NB4 (cell line): ENCODE measurements around the gene S100A9.

Experiments used
- DNase-seq: peaks from one replicate; pipeline ENCODE4 v3.0.0; 2010; ENCODE audit warnings: low read depth
- H3K4me3 ChIP-seq: one replicate; pipeline ENCODE4 v1.5.1; 2011; ENCODE audit warnings: mild to moderate bottlenecking, low read depth, low read length, moderate library complexity
- MYC ChIP-seq: IDR thresholded peaks from 2 replicates; pipeline ENCODE4 v1.6.1; 2011; ENCODE audit warnings: low read depth, low read length
- POLR2A ChIP-seq: IDR thresholded peaks from 2 replicates; pipeline ENCODE4 v1.6.1; 2011; ENCODE audit warnings: mild to moderate bottlenecking; ENCODE audit not compliant: insufficient read length; ENCODE audit errors: extremely low read depth
- TF ChIP-seq, protein P1 (sequence below): IDR thresholded peaks from 2 replicates; pipeline ENCODE4 v1.6.1; 2011; ENCODE audit warnings: low read depth, low read length
- TF ChIP-seq, protein P2 (sequence below): IDR thresholded peaks from one replicate; pipeline ENCODE4 v1.5.1; 2012; ENCODE audit warnings: low read depth, low read length

The S100A9 gene

DNA sequence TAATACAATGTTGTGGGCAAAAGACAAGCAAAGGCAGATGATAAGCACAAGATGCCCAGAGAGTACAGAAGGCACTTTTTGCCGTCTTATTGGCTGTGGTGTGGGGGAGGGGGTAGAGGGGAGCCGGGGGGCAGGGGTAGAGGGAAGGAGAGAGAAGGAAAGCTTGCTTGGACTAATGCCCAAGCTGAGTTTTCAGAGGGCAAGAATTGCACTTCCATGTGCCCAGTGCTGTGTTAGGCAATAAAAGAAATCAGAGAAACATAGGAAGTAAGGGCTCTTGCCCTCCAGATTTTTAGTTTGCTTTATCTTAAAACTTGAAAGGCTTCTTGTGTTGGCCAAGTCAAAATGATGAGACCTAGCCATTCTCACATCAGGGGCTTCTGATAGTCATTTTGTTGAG, 9.4 kb downstream of the S100A9 start:
- H3K4me3 ChIP-seq, result no peak overlapping the region
- no peak for DNase-seq
- no peak for TF ChIP-seq POLR2A
- TF ChIP-seq, protein P1, sequence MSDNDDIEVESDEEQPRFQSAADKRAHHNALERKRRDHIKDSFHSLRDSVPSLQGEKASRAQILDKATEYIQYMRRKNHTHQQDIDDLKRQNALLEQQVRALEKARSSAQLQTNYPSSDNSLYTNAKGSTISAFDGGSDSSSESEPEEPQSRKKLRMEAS, result no peak
- no peak for TF ChIP-seq MYC
- TF ChIP-seq, protein P2, sequence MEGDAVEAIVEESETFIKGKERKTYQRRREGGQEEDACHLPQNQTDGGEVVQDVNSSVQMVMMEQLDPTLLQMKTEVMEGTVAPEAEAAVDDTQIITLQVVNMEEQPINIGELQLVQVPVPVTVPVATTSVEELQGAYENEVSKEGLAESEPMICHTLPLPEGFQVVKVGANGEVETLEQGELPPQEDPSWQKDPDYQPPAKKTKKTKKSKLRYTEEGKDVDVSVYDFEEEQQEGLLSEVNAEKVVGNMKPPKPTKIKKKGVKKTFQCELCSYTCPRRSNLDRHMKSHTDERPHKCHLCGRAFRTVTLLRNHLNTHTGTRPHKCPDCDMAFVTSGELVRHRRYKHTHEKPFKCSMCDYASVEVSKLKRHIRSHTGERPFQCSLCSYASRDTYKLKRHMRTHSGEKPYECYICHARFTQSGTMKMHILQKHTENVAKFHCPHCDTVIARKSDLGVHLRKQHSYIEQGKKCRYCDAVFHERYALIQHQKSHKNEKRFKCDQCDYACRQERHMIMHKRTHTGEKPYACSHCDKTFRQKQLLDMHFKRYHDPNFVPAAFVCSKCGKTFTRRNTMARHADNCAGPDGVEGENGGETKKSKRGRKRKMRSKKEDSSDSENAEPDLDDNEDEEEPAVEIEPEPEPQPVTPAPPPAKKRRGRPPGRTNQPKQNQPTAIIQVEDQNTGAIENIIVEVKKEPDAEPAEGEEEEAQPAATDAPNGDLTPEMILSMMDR, result no peak

DNA sequence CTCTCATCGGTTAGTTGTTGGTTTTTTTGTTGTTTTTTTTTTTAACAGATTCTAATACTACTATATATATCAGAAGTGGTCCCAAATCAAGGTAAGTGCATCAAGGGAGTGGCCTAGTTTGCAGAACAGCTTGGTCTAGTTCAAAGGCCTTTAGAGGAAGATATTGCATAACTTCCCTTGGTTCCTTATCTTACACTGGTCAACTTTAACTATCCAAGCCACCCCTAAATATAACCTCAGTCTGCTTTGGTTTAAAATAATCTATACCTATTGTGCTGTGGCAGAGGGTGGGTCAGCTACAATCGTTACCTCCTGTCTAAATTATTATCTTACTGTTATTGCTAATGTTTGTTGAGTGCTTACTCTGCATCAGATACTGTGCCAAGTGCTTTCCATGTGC, 10.8 kb downstream of the S100A9 start:
- TF ChIP-seq MYC (no peak), POLR2A (no peak)
- TF ChIP-seq, protein P1, result no peak
- TF ChIP-seq, protein P2, result no peak
- DNase-seq, result peak; percentile 45
- H3K4me3 ChIP-seq, result no peak overlapping the region

DNA sequence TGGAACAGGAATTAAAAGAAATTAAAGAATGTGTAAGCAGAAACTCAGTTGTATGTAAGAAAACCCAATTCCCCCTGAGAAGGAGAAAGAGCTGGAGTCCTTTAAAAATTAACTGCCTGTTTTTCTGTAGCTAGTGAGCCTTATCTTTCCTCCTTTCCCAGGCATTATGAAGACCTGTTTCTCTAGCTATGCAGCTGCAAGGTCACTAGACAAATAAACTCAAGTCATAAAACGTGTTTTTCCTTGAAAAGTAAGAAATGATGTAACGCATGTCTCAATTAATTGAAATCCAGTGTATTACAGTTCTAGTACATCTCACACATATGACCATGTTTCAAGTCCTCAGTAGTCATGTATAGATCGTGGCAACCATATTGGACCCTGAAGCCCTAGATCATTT, 12.5 kb downstream of the S100A9 start:
- DNase-seq, result no peak

DNA sequence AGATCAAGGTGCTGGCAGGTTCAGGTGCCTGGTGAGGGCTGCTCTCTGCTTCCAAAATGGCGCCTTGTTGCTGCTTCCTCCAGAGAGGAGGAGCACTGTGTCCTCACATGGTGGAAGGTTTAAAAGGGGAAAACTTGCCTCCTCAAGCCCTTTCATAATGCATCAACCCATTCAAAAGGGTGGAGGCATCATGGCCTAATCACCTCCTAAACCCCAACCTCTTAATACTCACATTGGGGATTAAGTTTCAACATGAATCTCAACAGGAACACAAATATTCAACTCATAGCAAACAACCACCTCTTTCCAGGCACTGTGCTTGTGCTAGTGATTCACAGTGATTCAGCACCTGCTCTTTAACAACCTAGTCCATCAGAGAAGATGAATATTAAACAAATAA, 13.6 kb downstream of the S100A9 start:
- no peak for TF ChIP-seq MYC
- TF ChIP-seq, protein P1, result no peak
- no peak for TF ChIP-seq POLR2A
- TF ChIP-seq, protein P2, result no peak
- no peak overlapping the region for H3K4me3 ChIP-seq
- DNase-seq, result no peak

More for the DNA sequence above, 12.5 kb downstream of the S100A9 start:
- no peak for TF ChIP-seq POLR2A
- TF ChIP-seq, protein P2, result no peak
- TF ChIP-seq, protein P1, result no peak
- no peak for TF ChIP-seq MYC
- H3K4me3 ChIP-seq, result no peak overlapping the region

DNA sequence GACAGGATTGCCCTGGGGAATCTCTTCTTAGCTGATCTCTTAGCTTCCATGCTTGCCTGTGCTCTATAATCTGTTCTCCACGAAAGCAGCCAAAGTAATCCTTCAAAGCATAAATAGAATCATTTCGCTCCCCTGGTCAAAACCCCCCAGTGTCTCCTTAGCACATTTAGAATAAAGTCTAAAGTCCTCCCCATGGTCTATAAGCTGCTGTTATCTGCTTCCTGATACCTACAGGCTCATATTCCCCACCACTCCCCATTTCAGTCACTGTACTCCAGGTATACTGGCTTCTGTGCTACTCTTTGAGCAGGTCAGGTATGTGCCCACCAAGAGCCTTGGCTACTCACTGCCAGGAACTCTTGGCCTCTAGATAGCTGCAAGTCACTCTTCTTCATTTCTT, 14.9 kb downstream of the S100A9 start:
- no peak overlapping the region for H3K4me3 ChIP-seq
- no peak for TF ChIP-seq MYC
- TF ChIP-seq, protein P1, result no peak
- TF ChIP-seq, protein P2, result no peak
- TF ChIP-seq POLR2A, result no peak
- no peak for DNase-seq

DNA sequence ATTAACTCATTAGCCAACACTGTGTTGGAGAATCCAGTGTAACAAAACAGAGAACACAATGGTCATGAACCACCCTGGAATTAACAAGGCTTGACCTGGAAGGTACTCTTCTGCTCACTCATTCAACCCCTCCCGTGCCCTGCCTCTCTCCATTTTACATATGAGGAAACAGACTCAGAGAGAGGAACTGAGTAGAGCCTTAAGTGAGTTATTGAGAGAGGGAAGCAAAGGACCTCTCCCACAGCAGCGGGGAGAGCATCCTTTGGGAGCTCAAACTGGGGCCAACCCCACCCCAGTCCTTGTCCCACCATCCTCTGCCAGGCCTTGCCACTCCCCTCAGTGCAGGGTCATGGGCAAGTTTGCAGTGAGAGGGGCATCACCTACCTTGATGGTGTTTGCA, 16.4 kb downstream of the S100A9 start:
- no peak overlapping the region for H3K4me3 ChIP-seq
- TF ChIP-seq, protein P2, result no peak
- no peak for TF ChIP-seq POLR2A
- no peak for DNase-seq
